Neural cell (in vitro differentiated cells): ENCODE results near the gene EXOC3L2. TPM values are rescaled to one million over a fixed set of nuclear protein-coding genes. Genes with fewer than 3 reads are reported as not detected.

Experiments
- H2AFZ ChIP-seq: fragments of 200-600, 300-800 bp; sonication (generic), shearing (Covaris generic); 2 replicates; pipeline ENCODE4 v1.6.0; 2014; ENCODE audit warnings: low read depth, mild to moderate bottlenecking, antibody characterized with exemption, low read length, moderate library complexity
- H3F3A ChIP-seq: fragments of 200-600 bp; shearing (Covaris generic); 2 replicates; pipeline ENCODE4 v1.6.1; 2016; ENCODE audit warnings: mild to moderate bottlenecking, moderate library complexity, mixed read lengths, antibody characterized with exemption, low read length; ENCODE audit not compliant: insufficient read depth, poor library complexity, severe bottlenecking
- H3K27ac ChIP-seq: fragments of 200-600, 300-800 bp; sonication (generic), shearing (Covaris generic); 2 replicates; pipeline ENCODE4 v1.5.1; 2014; ENCODE audit warnings: mild to moderate bottlenecking, low read length, moderate library complexity
- H3K27me3 ChIP-seq: fragments of 300-800, 200-600 bp; sonication (generic), shearing (Covaris generic); 2 replicates; pipeline ENCODE4 v1.6.0; 2014; ENCODE audit warnings: mild to moderate bottlenecking, low read depth, low read length, moderate library complexity; ENCODE audit not compliant: insufficient read depth
- H3K36me3 ChIP-seq: fragments of 300-800, 200-600 bp; sonication (generic), shearing (Covaris generic); 2 replicates; pipeline ENCODE4 v1.5.1; 2014; ENCODE audit warnings: mild to moderate bottlenecking, antibody characterized with exemption, low read length, moderate library complexity; ENCODE audit not compliant: insufficient read depth
- H3K4me2 ChIP-seq: fragments of 300-800, 200-600 bp; sonication (generic), shearing (Covaris generic); 2 replicates; pipeline ENCODE4 v1.6.0; 2014; ENCODE audit warnings: mild to moderate bottlenecking, low read length
- H3K4me3 ChIP-seq: fragments of 300-800, 200-600 bp; sonication (generic), shearing (Covaris generic); 2 replicates; pipeline ENCODE4 v1.5.1; 2014; ENCODE audit warnings: mild to moderate bottlenecking, low read length, moderate library complexity
- H3K79me2 ChIP-seq: fragments of 200-600 bp; shearing (Covaris generic); replicated peaks from 2 replicates; pipeline ENCODE4 v1.6.0; 2014; ENCODE audit warnings: mild to moderate bottlenecking, low read length, moderate library complexity; ENCODE audit not compliant: insufficient read depth
- H3K9ac ChIP-seq: fragments of 300-800, 200-600 bp; sonication (generic), shearing (Covaris generic); 2 replicates; pipeline ENCODE4 v1.6.1; 2016; ENCODE audit warnings: mild to moderate bottlenecking, low read length, mixed read lengths
- H3K9me2 ChIP-seq: fragments of 200-600 bp; shearing (Covaris generic); 2 replicates; pipeline ENCODE4 v1.6.1; 2016; ENCODE audit warnings: mild to moderate bottlenecking, low read length, mixed read lengths; ENCODE audit not compliant: insufficient read depth
- H3K9me3 ChIP-seq: fragments of 200-600, 300-800 bp; sonication (generic), shearing (Covaris generic); 2 replicates; pipeline ENCODE4 v1.6.1; 2016; ENCODE audit warnings: mild to moderate bottlenecking, mixed run types, low read length, moderate library complexity, mixed read lengths
- H4K20me1 ChIP-seq: fragments of 200-600 bp; shearing (Covaris generic); 2 replicates; pipeline ENCODE4 v1.6.1; 2016; ENCODE audit warnings: mild to moderate bottlenecking, mixed run types; ENCODE audit not compliant: insufficient read depth
- CTCF ChIP-seq: fragments of 450-650 bp; IDR thresholded peaks from 2 replicates; pipeline ENCODE4 v1.5.1; 2014; ENCODE audit warnings: antibody characterized with exemption, mild to moderate bottlenecking, moderate library complexity; ENCODE audit not compliant: poor library complexity, severe bottlenecking
- EZH2 ChIP-seq: fragments of 200-600, 300-800 bp; shearing (Covaris generic), sonication (generic); IDR thresholded peaks from 2 replicates; pipeline ENCODE4 v1.6.1; 2014; ENCODE audit warnings: antibody characterized with exemption, low read length, borderline replicate concordance, mild to moderate bottlenecking; ENCODE audit not compliant: insufficient read depth, poor library complexity, severe bottlenecking
- MXI1 ChIP-seq: fragments of 450-650 bp; conservative IDR thresholded peaks from 2 replicates; pipeline ENCODE4 v1.6.1; 2014; ENCODE audit warnings: antibody characterized with exemption, mild to moderate bottlenecking; ENCODE audit not compliant: poor library complexity, severe bottlenecking
- RAD21 ChIP-seq: fragments of 450-650 bp; conservative IDR thresholded peaks from 2 replicates; pipeline ENCODE4 v1.6.1; 2014; ENCODE audit warnings: antibody characterized with exemption, mild to moderate bottlenecking, moderate library complexity
- REST ChIP-seq: IDR thresholded peaks from 2 replicates; pipeline ENCODE4 v1.6.1; 2012; ENCODE audit warnings: borderline replicate concordance
- TAF1 ChIP-seq: IDR thresholded peaks from 2 replicates; pipeline ENCODE4 v1.6.1; 2012; ENCODE audit warnings: low read depth
- polyA plus RNA-seq: library from polyadenylated mRNA; depleted of rRNA; stranded (reverse); fragments of >200 nt; gene quantifications from 2 replicates; pipeline ENCODE4 v1.2.3, GENCODE V29; 2014

EXOC3L2 gene
- polyA plus RNA-seq, 1 donor from 2014 or later: not detected

GRCh38 chr19:45262570-45262969, 17.4 kb upstream of the EXOC3L2 start:
- no peak overlapping the region for H3K4me2 ChIP-seq
- H3F3A ChIP-seq: no peaks in the 10 kb centered on the region
- H3K4me3 ChIP-seq: no peak overlapping the region
- H3K9me2 ChIP-seq: no peaks in the 10 kb centered on the region
- H3K27ac ChIP-seq: no peak overlapping the region
- H3K9me3 ChIP-seq: no peaks in the 10 kb centered on the region
- no peaks in the 10 kb centered on the region for H3K36me3 ChIP-seq
- H3K79me2 ChIP-seq: no peaks in the 10 kb centered on the region
- no peaks in the 10 kb centered on the region for H4K20me1 ChIP-seq
- H2AFZ ChIP-seq: no peak overlapping the region
- no peak overlapping the region for H3K9ac ChIP-seq
- H3K27me3 ChIP-seq: no peaks in the 10 kb centered on the region
- TF ChIP-seq EZH2: no peak
- TF ChIP-seq REST: no peak

- Histone ChIP-seq H3K27me3 (no peaks in the 10 kb centered on the region), H3K9me3 (no peaks in the 10 kb centered on the region), H3K36me3 (no peaks in the 10 kb centered on the region), H2AFZ (no peak overlapping the region), H3K79me2 (no peaks in the 10 kb centered on the region), H3F3A (no peaks in the 10 kb centered on the region), H3K9ac (no peak overlapping the region), H3K27ac (no peak overlapping the region), H3K9me2 (no peaks in the 10 kb centered on the region), H3K4me2 (no peak overlapping the region), H4K20me1 (no peaks in the 10 kb centered on the region), H3K4me3 (no peak overlapping the region)
- no peak for TF ChIP-seq REST
- no peak for TF ChIP-seq CTCF
- TF ChIP-seq MXI1: no peak
- TF ChIP-seq TAF1: no peak
- TF ChIP-seq RAD21: no peak
Measured at GRCh38 chr19:45258862-45259261, 13.7 kb upstream of the EXOC3L2 start.
